ENCODE data around the gene COBL.

DNA sequence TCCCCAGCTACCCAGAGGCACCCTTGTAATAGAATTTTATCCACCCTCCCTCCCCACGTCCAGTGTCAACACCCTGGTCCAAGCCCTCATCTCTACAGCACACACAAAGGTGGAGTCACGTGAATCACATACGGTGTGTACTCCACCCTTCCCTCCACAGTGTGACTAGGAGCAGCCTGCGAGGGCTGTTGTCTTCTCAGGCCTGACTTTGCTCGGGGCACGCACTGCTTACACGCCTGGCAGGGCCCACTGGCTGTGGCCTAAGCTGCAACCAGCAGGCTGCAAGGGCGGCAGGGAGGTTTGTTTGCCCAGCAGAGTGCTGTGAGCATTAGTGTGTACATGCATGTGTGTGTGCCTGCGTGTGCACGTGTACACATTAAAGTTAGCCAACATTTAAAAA lies 93.7 kb downstream of the COBL start:
- TF ChIP-seq, protein P1, sequence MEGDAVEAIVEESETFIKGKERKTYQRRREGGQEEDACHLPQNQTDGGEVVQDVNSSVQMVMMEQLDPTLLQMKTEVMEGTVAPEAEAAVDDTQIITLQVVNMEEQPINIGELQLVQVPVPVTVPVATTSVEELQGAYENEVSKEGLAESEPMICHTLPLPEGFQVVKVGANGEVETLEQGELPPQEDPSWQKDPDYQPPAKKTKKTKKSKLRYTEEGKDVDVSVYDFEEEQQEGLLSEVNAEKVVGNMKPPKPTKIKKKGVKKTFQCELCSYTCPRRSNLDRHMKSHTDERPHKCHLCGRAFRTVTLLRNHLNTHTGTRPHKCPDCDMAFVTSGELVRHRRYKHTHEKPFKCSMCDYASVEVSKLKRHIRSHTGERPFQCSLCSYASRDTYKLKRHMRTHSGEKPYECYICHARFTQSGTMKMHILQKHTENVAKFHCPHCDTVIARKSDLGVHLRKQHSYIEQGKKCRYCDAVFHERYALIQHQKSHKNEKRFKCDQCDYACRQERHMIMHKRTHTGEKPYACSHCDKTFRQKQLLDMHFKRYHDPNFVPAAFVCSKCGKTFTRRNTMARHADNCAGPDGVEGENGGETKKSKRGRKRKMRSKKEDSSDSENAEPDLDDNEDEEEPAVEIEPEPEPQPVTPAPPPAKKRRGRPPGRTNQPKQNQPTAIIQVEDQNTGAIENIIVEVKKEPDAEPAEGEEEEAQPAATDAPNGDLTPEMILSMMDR (conservative IDR thresholded peaks at IDR 0.05; ENCODE audit: low read depth, low read length), result no peak
- TF ChIP-seq EZH2 (IDR thresholded peaks at IDR 0.05; ENCODE audit: low read length, unreplicated experiment), result no peak

Data from PC-3 (cell line).